GM10248 (cell line): ENCODE measurements around the gene DIPK1B.

Source experiments
- CTCF ChIA-PET: fragments of 300-600 bp; sonication (Branson Sonifier 250); formaldehyde crosslinking; extraction: SDS; loops from one replicate; lab custom pipeline; 2021; ENCODE audit warnings: antibody characterized with exemption; lab: Yijun Ruan, JAX
- POLR2A ChIA-PET: fragments of 350-650 bp; sonication (Branson Sonifier 250); formaldehyde crosslinking; extraction: SDS; loops from one replicate; lab custom pipeline; 2020; ENCODE audit warnings: antibody characterized with exemption; lab: Yijun Ruan, JAX
- DNase-seq: peaks from one replicate; pipeline ENCODE4 v3.0.0; 2012; ENCODE audit errors: extremely low spot score
- TF ChIP-seq, protein P1 (sequence below): IDR thresholded peaks from 2 replicates; pipeline ENCODE4 v1.5.1; 2012; ENCODE audit warnings: mild to moderate bottlenecking, low read depth; ENCODE audit errors: extremely low read depth, missing control alignments, control extremely low read depth

Gene DIPK1B

DNA sequence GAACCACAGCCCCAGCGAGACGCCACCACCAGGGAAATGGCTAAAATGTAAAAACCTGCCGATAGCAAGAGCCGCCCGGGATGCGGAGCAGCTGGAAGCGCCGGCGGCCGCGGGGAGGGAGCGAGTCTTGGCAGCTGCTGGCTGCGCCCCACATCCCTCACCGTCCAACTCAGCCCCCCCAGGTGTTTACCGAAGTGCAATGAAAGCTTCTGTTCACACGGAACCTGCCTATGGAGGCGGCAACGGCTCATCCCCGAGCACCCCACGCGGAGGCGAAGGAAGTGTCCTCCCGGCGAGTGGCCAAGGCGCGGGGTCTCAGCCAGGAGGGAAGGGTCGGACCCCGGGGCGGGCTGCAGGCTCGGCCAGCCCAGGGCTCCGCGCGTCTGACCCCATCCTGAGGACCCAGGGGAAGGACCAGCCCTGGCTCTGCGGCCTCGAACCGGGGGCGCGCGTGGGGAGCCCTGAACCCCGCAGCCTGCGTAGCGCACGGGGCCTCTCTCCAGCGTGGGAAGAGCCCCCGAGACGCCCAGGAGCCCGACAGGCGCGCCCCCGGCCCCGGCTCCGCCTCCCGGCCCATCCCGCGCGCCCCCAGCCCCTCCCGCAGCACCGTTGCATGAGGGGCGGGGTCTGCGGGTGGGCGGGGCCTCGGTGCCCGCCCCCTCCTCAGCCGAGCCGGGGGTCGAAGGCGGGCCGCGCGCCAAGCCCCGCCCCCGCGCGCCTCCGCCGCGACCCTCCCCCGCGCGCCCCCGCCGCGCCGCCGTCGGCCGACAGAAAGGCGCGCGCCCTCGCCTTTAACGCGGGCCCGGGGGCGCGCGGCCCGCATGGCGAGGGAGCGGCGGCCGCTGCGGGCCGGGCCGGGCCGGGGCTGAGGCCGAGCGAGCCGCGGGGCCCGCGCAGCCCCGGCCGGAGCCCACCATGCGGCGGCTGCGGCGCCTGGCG, at the start of gene DIPK1B:
Gene DIPK1B (plus strand): TSS at position 822 of the 939 bp plus-strand sequence. CDS start 94 bp downstream, at position 916.
- TF ChIP-seq, protein P1, sequence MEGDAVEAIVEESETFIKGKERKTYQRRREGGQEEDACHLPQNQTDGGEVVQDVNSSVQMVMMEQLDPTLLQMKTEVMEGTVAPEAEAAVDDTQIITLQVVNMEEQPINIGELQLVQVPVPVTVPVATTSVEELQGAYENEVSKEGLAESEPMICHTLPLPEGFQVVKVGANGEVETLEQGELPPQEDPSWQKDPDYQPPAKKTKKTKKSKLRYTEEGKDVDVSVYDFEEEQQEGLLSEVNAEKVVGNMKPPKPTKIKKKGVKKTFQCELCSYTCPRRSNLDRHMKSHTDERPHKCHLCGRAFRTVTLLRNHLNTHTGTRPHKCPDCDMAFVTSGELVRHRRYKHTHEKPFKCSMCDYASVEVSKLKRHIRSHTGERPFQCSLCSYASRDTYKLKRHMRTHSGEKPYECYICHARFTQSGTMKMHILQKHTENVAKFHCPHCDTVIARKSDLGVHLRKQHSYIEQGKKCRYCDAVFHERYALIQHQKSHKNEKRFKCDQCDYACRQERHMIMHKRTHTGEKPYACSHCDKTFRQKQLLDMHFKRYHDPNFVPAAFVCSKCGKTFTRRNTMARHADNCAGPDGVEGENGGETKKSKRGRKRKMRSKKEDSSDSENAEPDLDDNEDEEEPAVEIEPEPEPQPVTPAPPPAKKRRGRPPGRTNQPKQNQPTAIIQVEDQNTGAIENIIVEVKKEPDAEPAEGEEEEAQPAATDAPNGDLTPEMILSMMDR, result no peak
- POLR2A ChIA-PET, result no interaction called here
- DNase-seq, result no peak
- CTCF ChIA-PET, result no interaction called here

DNA sequence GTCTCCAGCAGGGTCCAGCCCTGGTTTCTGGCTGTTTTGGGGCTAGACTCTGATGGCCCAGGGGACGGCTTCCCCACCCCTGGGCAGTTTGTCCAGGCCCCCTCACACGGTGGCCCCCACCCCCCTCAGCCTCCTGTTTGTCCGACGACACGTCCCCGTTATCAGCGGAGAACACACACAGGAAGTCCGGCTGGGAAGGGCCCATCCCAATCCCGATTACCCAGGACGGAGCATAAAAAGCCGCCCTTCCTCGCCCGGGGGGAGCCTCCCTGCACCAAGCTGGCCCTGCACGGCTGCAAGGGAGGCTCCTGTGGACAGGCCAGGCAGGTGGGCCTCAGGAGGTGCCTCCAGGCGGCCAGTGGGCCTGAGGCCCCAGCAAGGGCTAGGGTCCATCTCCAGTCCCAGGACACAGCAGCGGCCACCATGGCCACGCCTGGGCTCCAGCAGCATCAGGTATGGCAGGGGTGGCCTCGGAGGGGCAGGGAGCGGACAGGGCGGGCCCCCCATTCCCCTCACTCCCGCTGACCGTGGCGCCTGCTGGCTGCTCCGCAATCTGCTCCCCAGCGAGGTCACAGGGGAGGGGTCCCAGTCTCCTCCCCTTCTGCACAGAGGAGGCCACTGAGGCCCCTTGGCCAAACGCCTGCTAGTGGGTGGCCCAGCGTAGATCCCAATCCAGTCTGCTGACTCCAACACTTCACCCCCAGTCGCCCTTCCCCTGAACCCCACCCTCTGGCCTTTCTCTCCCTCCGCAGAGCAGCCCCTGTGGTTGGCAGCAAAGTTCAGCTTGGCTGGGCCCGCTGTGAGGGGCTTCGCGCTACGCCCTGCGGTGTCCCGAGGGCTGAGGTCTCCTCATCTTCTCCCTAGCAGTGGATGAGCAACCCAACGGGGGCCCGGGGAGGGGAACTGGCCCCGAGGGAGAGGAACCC, 49.5 kb upstream of the DIPK1B start, which contains the start of gene EGFL7:
Gene EGFL7 (plus strand): TSS at position 261 of the 926 bp plus-strand sequence. CDS start 5,367 bp downstream, outside the sequence.
- CTCF ChIA-PET, result interaction anchor here (1.9 to 3.2 kb wide), 2 partner anchors 9 kb away, joined by 6 to 16 read pairs; no protein-coding TSS in a partner anchor
- POLR2A ChIA-PET, result no interaction called here
- DNase-seq, result no peak
- TF ChIP-seq, protein P1, result no peak

DNA sequence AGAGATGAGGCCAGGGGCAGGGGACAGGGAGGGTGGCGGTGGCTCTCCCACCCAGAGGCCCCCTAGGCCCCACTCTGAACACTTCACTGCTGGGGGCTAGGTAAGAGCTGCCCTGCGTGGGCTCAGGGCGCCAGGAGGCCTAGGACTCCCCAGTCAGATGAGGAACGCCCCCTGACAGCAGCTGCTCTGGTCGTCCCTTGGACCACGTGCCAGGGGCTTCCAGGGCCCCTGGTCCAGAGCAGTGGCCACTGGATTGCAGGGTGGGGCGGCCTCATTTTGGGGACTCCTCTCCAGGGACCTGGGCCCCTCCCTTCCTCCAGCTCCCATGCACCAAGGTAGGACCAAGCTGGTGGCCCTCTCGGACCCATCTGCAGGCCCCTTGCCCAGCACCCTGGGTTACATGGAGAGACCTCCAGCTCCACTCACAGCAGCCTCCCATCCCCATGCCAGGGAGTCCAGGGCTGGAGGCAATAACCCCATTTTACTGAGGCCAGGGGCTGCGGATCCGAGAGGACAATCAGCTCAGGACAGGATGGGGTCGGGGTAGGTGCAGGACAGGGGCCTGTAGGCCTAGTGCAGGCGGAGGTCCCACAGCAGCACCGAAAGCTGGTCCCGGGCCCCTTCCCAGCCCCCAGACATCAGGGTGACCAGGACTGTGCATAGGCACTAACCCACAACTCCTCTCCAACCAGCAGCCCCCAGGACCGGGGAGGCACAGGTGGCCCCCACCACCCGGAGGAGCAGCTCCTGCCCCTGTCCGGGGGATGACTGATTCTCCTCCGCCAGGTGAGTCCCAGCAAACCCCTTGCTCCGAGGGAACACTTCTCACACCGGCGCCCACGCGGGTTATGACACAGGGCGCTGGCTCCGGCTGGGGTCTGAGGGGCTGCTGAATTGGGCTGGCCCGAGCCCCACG, 48.1 kb upstream of the DIPK1B start:
- CTCF ChIA-PET, result interaction anchor here (1.1 to 1.9 kb wide), 2 partner anchors 8 to 178 kb away, joined by 3 to 6 read pairs; no protein-coding TSS in a partner anchor
- TF ChIP-seq, protein P1, result no peak
- DNase-seq, result no peak
- POLR2A ChIA-PET, result interaction anchor here (0.5 kb wide), 1 partner anchor 23 kb away, joined by 3 read pairs; the partner anchor contains the start of gene AGPAT2

DNA sequence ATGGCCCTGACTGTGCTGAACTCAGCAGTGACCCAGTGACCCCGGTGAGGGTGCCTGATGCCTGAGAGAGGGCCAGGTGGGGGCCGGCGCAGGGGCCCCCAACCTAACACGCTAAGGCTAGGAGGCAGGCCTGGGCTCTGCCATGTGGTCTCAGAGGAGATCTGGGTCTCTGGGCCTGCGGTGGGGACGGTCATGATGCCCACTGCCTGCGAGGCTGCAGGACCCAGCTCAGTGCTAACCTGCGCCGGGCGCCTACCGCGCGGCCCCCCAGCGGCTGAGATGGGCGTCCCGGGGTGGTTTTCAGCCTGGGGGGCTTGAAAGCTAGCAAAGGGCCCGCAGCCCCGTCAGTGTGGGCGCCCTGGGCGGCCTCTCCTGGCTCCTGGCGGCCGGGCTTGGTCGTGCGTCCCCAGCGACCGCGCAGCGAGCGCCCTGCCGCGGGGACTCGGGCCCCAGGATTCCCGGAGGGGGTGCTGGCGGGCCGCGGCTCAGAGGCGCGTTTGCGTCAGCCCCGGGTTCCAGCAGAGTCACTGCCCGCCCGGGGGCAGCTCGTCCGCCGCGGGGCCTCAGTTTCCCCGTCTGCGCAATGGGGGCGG, 47.2 kb upstream of the DIPK1B start:
- ChIA-PET CTCF (no interaction called here), POLR2A (no interaction called here)
- TF ChIP-seq, protein P1, result peak; percentile 7
- no peak for DNase-seq

DNA sequence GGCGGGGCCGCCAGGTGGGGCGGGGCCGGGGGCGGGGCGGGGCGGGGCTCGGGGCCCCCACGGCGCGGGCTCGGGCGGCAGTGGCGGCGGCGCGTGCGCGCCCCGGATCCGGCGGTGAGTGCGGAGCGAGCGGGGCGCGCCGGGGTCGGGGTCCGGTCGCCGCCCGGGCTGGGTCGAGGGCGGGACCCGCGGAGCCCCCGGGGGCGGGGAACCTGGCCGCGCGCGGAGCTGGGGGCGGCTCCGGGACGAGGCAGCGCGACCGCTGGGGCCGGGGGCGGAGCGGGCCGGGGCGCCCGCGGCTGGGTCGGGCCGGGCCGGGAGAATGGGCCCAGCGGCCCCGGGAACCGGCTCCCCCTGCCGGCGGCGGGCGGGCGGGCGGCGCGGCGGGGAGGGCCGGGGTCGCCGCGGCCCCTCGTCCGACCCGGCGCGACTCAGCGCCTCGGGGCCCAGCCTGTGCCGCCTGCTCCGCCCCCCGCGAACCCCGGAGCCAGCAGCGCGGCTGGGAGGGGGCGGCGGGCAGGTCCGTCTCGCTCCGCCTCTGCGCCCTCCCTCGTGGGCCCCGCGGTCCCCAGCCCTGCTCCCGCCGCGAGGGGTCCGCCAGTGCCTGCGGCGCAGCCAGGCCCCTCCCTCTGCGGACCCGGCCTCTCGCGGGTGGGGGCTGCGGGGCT, 46.5 kb upstream of the DIPK1B start:
- TF ChIP-seq, protein P1, result no peak
- ChIA-PET POLR2A (no interaction called here), CTCF (no interaction called here)
- no peak for DNase-seq
